CD14-positive monocyte (primary cell): ENCODE data around the gene VLDLR. TPM values are rescaled to one million over a fixed set of nuclear protein-coding genes. Genes with fewer than 3 reads are reported as not detected.

Experiments
- DNase-seq, 3 donors: peaks; one replicate each; pipeline ENCODE4 v3.0.0-alpha.2; 2011 to 2022
- H2AFZ ChIP-seq: 2 replicates; pipeline ENCODE4 v1.6.0; 2012; ENCODE audit warnings: mild to moderate bottlenecking, low read depth, low read length, inconsistent platforms; ENCODE audit not compliant: insufficient read depth, poor library complexity, severe bottlenecking
- H3K27ac ChIP-seq, 2 donors: 1 replicate in 1 of 2; 2 replicates in 1 of 2; pipeline ENCODE4 v1.5.1; 2012 to 2013; ENCODE audit warnings: low read length in 2 of 2, control low read depth in 1 of 2, inconsistent platforms in 1 of 2, low read depth in 1 of 2, mild to moderate bottlenecking in 1 of 2
- H3K27me3 ChIP-seq, 2 donors: one replicate each; pipeline versions ENCODE4 v1.6.0 to v1.6.1; 2011 to 2013; ENCODE audit warnings: low read length in 2 of 2; ENCODE audit not compliant: control insufficient read depth in 2 of 2, insufficient read depth in 2 of 2
- H3K36me3 ChIP-seq, 2 donors: replicated peaks in 1 of 2; 1 replicate in 1 of 2; 2 replicates in 1 of 2; pipeline versions ENCODE4 v1.5.1 to v1.6.1; 2012 to 2013; ENCODE audit warnings: low read length in 2 of 2, control low read depth in 1 of 2, inconsistent platforms in 1 of 2, mild to moderate bottlenecking in 1 of 2; ENCODE audit not compliant: insufficient read depth in 2 of 2, control insufficient read depth in 1 of 2
- H3K4me1 ChIP-seq, 2 donors: 1 replicate in 1 of 2; 2 replicates in 1 of 2; pipeline versions ENCODE4 v1.5.1 to v1.6.1; 2012 to 2013; ENCODE audit warnings: low read length in 2 of 2, control low read depth in 1 of 2, inconsistent platforms in 1 of 2, mild to moderate bottlenecking in 1 of 2, moderate library complexity in 1 of 2; ENCODE audit not compliant: insufficient read depth in 2 of 2, control insufficient read depth in 1 of 2
- H3K4me2 ChIP-seq: replicated peaks from 2 replicates; pipeline ENCODE3; 2012; ENCODE audit warnings: low read length, moderate library complexity, mild to moderate bottlenecking; ENCODE audit not compliant: poor library complexity, severe bottlenecking; ENCODE audit errors: extremely low read depth
- H3K4me3 ChIP-seq, 3 experiments: fragments of 200-600 bp in 1 of 3; sonication (generic) in 1 of 3; replicated peaks in 1 of 3; 1 replicate in 2 of 3; 2 replicates in 1 of 3; pipeline ENCODE4 v1.5.1; 2011 to 2013; ENCODE audit warnings: low read length in 3 of 3, mild to moderate bottlenecking in 3 of 3, control low read depth in 2 of 3, low read depth in 2 of 3, inconsistent platforms in 1 of 3, moderate library complexity in 1 of 3
- H3K79me2 ChIP-seq: 2 replicates; pipeline ENCODE4 v1.6.0; 2012; ENCODE audit warnings: mild to moderate bottlenecking, control low read depth, inconsistent platforms, low read length, moderate library complexity; ENCODE audit not compliant: insufficient read depth
- H3K9ac ChIP-seq: 2 replicates; pipeline ENCODE4 v1.6.0; 2017; ENCODE audit warnings: low read length, mild to moderate bottlenecking; ENCODE audit not compliant: insufficient read depth, poor library complexity, severe bottlenecking
- H3K9me3 ChIP-seq, 2 donors: replicated peaks in 1 of 2; 1 replicate in 1 of 2; 2 replicates in 1 of 2; pipeline versions ENCODE4 v1.5.1 to v1.6.1; 2012 to 2013; ENCODE audit warnings: low read length in 2 of 2, control low read depth in 1 of 2; ENCODE audit not compliant: control insufficient read depth in 1 of 2, insufficient read depth in 1 of 2
- H4K20me1 ChIP-seq: 2 replicates; pipeline ENCODE4 v1.6.0; 2012; ENCODE audit warnings: mild to moderate bottlenecking, low read length, control low read depth, moderate library complexity; ENCODE audit not compliant: insufficient read depth
- H3K27ac Mint-ChIP-seq, 7 donors: one replicate each; pipeline ENCODE4 v1.8.0; 2020; ENCODE audit warnings: mild to moderate bottlenecking in 7 of 7, mixed read lengths in 7 of 7, moderate library complexity in 6 of 7, inconsistent platforms in 2 of 7
- H3K27me3 Mint-ChIP-seq, 3 donors: one replicate each; pipeline ENCODE4 v1.8.0; 2021 to 2022; ENCODE audit warnings: low read depth in 3 of 3, mild to moderate bottlenecking in 3 of 3, mixed read lengths in 3 of 3, moderate library complexity in 3 of 3, inconsistent platforms in 1 of 3
- H3K36me3 Mint-ChIP-seq, 2 donors: one replicate each; pipeline ENCODE4 v1.8.0; 2020; ENCODE audit warnings: mixed read lengths in 2 of 2, inconsistent platforms in 1 of 2, mild to moderate bottlenecking in 1 of 2
- H3K4me1 Mint-ChIP-seq: one replicate; pipeline ENCODE4 v1.8.0; 2020; ENCODE audit warnings: mild to moderate bottlenecking, mixed read lengths
- H3K4me3 Mint-ChIP-seq, 2 donors: one replicate each; pipeline ENCODE4 v1.8.0; 2020; ENCODE audit warnings: mild to moderate bottlenecking in 2 of 2, mixed read lengths in 2 of 2, moderate library complexity in 1 of 2
- H3K9me3 Mint-ChIP-seq, 7 donors: one replicate each; pipeline ENCODE4 v1.8.0; 2020 to 2022; ENCODE audit warnings: mixed read lengths in 7 of 7, mild to moderate bottlenecking in 6 of 7, moderate library complexity in 6 of 7, inconsistent platforms in 2 of 7
- CTCF ChIP-seq: fragments of 200-600 bp; IDR thresholded peaks from one replicate; pipeline ENCODE4 v1.8.0; 2022; ENCODE audit warnings: antibody characterized with exemption, mild to moderate bottlenecking
- WGBS: methylation state at CpG from one replicate; pipeline ENCODE4 v1.1.5; 2013; ENCODE audit warnings: missing lambda C conversion rate; ENCODE audit not compliant: insufficient coverage; 5-methylcytosine and 5-hydroxymethylcytosine counted together
- intact Hi-C, 2 donors: fragments of 100-400 bp; cut with micrococcal nuclease; formaldehyde crosslinking; loops; one replicate each; pipeline versions ENCODE4 v1.15.0 to v1.15.1; 2023
- polyA plus RNA-seq, 3 donors: library from polyadenylated mRNA; depleted of rRNA in 1 of 3; unstranded in 2 of 3; stranded (reverse) in 1 of 3; fragments of 300-500 nt in 2 of 3; fragments of >200 nt in 1 of 3; fragmentation: Illumina TruSeq in 2 of 3; gene quantifications; 1 replicate in 2 of 3; 2 replicates in 1 of 3; pipeline ENCODE4 v1.2.3, GENCODE V29; 2012 to 2021

Gene VLDLR
- polyA plus RNA-seq, 3 donors: 0.05 to 0.07 TPM; not detected in 1

DNA sequence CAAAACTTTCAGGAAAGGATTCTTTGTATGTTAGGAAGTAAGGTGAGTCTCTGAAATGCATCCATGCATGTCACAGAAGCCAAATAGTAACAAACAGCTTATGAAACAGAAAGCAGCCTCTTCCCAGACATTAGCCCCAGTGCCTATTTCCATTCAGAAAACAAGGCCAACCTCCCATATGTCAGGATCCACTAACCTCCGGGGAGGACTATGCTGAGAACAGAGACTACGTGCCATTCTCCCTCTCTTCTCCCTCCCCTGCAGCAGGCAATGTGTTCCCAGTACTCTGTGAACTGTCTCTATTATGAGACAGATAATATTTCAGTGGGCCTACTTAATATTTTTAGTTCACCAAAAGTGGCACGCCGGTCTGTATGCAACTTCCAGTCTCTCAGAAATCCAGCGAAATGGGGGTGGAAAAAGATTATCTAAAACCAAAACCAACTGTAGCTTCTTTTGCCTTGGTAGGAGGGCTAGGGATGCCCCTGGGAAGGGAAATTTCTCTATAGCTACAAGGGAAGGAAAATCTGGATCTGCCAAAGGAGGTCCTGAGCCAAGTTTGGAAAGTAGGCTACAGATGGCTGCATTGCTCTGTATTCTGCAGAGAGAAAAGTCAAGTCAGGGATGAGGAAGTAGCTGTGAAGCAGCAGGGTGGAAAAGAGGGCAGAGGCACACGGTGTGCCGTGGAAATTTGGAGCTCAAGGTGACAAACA, 42.0 kb downstream of the VLDLR start:
- H3K4me1 ChIP-seq: no peaks in the 10 kb centered on the region
- no peak overlapping the region for H3K9ac ChIP-seq
- H3K4me3 ChIP-seq: no peak overlapping the region
- Mint-ChIP-seq H3K9me3 (peaks cover 2 to 11% (median 6%) of the 10 kb centered on the region in 7 donors), H3K27ac (no peak overlapping the region), H3K4me3 (no peak overlapping the region), H3K4me1 (peaks cover 3% of the 10 kb centered on the region), H3K36me3 (no peaks in the 10 kb centered on the region), H3K27me3 (peaks cover 0 to 3% (median 0%) of the 10 kb centered on the region in 3 donors)
- H2AFZ ChIP-seq: no peak overlapping the region
- intact Hi-C loops: no loop called here
- peaks cover 0 to 7% of the 10 kb centered on the region in 2 donors for H3K9me3 ChIP-seq
- H3K27ac ChIP-seq: no peak overlapping the region
- no peaks in the 10 kb centered on the region for H4K20me1 ChIP-seq
- H3K79me2 ChIP-seq: no peaks in the 10 kb centered on the region
- DNase-seq: no peak
- TF ChIP-seq CTCF: no peak
- no peaks in the 10 kb centered on the region for H3K27me3 ChIP-seq
- H3K36me3 ChIP-seq: no peaks in the 10 kb centered on the region
- no CpG with 5 or more reads among the region's 7 CpGs for WGBS
- no peak overlapping the region for H3K4me2 ChIP-seq

DNA sequence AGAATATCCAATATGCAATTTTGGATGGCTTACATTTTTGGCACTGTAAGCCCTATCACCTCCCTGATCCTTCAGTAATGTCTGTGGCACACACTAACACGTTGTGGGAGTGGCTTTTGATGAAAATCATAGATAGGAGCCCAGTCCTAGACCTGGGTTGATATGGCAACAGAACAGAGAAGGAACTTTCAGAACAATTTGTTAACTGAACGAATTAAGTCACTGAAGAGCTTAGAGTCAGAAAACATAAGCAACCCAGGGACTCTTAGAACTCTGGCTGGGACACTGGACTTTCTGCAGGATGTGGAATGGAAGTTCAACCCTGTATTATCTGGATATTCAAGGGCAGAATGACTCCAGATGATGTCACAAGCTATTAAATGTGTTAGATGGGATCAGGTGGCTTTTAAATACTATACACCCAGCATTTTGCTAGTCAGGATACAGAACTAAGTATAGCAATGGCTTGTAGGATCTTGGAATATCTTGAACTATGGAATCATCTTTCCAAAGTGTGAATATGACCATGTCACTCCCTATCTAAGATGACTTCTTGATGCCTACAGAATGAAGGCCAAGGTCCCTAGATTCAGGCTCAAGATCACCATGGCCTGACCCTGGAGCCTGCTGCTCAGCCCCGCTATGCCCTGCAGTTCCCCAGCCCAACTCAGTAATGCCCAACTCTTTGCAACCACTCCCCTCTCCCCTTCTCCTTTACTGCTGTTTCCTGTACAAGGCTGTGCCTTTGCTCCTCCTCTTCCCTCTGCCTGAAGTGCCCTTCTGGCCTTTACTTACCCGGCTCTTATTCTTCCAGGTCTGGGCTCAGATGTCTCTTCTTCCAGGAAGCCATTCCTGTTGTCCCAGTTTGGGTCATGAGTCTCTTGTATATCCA, 42.8 kb downstream of the VLDLR start:
- Mint-ChIP-seq H3K27ac (no peak overlapping the region), H3K4me3 (no peak overlapping the region), H3K9me3 (peaks cover 2 to 11% (median 6%) of the 10 kb centered on the region in 7 donors), H3K27me3 (peaks cover 0 to 3% (median 0%) of the 10 kb centered on the region in 3 donors), H3K4me1 (peaks cover 3% of the 10 kb centered on the region), H3K36me3 (no peaks in the 10 kb centered on the region)
- Histone ChIP-seq H3K79me2 (no peaks in the 10 kb centered on the region), H3K27me3 (no peaks in the 10 kb centered on the region), H3K4me3 (no peak overlapping the region), H3K4me1 (no peaks in the 10 kb centered on the region), H4K20me1 (no peaks in the 10 kb centered on the region), H3K4me2 (no peak overlapping the region), H2AFZ (no peak overlapping the region), H3K36me3 (no peaks in the 10 kb centered on the region), H3K9ac (no peak overlapping the region), H3K27ac (no peak overlapping the region), H3K9me3 (peaks cover 0 to 7% of the 10 kb centered on the region in 2 donors)
- WGBS: 47% methylated on average over 3 of the region's 4 CpGs
- intact Hi-C loops: no loop called here
- TF ChIP-seq CTCF: no peak
- DNase-seq: no peak
